GM12875 (cell line): Measurements from ENCODE around the gene ARL6IP4.

ENCODE experiments used
- H3K4me3 ChIP-seq: one replicate; pipeline ENCODE4 v1.5.1; 2011; ENCODE audit warnings: low read depth, low read length, control low read depth
- TF ChIP-seq, protein P1 (sequence below): IDR thresholded peaks from 2 replicates; pipeline ENCODE4 v1.5.1; 2011; ENCODE audit warnings: low read depth, mild to moderate bottlenecking, control low read depth, inconsistent platforms, low read length, moderate library complexity, borderline replicate concordance; ENCODE audit not compliant: insufficient read depth

ARL6IP4 gene

DNA sequence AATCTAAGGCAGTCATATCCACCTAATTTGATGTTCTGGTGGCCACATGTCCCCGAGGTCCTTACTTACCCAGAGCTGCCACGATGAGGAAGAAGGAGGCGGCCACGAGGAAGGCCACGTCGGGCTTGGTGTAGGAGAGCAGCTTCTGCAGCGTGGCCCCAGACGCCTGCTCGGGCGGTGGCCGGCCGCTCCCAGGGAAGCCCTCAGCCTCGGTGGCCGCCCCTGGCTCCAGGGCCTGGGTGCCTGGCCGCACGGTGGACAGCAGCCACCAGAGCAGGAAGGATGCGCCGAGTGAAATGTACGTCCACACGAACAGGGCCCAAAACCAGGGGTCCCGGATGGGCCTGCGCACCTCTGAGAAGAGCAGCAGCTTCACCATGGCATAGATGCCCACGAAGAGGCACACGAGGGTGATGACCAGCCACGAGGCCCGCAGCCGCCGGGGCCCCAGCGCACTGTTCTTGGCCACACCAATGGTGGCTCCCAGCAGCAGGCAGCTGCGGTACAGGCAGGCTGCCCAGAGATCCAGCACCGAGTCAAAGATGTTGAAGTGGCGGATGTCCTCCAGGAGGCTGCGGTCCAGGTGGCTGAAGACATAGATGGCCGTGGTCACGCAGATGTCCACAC lies 20.8 kb upstream of the ARL6IP4 start:
- no peak overlapping the region for H3K4me3 ChIP-seq
- TF ChIP-seq, protein P1, sequence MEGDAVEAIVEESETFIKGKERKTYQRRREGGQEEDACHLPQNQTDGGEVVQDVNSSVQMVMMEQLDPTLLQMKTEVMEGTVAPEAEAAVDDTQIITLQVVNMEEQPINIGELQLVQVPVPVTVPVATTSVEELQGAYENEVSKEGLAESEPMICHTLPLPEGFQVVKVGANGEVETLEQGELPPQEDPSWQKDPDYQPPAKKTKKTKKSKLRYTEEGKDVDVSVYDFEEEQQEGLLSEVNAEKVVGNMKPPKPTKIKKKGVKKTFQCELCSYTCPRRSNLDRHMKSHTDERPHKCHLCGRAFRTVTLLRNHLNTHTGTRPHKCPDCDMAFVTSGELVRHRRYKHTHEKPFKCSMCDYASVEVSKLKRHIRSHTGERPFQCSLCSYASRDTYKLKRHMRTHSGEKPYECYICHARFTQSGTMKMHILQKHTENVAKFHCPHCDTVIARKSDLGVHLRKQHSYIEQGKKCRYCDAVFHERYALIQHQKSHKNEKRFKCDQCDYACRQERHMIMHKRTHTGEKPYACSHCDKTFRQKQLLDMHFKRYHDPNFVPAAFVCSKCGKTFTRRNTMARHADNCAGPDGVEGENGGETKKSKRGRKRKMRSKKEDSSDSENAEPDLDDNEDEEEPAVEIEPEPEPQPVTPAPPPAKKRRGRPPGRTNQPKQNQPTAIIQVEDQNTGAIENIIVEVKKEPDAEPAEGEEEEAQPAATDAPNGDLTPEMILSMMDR = no peak

DNA sequence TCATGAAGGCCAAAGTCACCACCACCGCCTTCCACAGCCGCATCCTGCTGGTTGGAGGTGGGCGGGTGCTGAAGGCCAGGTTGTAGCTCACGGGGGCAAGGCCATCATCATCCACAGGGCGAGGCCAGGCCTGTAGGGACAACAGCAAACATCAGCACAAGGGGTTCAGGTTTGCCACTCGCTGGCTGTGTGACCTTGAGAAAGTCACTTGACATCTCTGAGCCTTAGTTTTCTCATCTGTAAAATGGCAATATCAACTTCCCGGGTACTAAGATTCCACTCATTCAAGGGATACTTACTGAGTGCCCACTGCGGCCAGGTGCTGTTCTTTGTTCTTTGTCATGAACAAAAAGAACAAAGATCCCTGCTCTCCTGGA lies 20.3 kb upstream of the ARL6IP4 start:
- H3K4me3 ChIP-seq = no peak overlapping the region
- TF ChIP-seq, protein P1 = no peak

DNA sequence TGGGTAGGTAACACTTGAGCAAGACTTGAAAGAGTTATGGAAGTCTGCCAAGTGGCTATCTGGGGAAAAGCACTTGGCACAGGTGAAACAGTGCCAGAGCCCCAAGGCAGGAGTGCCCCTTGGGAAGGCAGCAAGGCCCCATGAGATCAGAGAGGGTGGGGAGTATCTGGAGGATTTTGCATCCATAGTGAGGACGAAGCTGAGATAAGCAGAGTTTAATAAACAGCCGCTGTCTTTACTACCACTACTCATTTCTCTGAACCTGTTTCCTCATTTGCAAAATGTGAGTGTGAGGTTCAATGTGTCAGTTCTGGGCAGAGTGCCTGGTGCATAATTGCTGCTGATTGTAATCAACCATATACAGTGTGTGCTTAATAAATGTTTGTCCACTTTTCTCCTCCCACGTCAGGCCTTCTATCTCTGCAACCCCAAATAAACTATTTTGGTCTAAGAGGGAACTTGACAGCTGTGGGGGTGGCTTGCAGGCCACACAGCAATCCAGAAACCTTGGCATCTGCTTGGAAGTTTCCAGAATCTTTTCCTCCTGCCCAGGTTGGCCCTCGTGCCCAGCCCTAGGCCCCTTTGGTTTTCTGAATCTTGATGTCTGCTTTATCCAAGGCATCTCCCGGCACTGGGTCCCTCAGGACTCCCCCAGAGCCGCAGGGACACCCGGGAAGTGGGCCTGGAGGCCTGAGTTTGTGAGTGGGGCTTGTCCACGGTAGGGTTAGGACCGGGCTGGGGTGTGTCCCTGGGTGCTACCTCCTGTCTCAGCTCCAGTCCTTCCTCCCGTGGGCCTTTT lies 18.8 kb upstream of the ARL6IP4 start:
- TF ChIP-seq, protein P1 = no peak
- no peak overlapping the region for H3K4me3 ChIP-seq

DNA sequence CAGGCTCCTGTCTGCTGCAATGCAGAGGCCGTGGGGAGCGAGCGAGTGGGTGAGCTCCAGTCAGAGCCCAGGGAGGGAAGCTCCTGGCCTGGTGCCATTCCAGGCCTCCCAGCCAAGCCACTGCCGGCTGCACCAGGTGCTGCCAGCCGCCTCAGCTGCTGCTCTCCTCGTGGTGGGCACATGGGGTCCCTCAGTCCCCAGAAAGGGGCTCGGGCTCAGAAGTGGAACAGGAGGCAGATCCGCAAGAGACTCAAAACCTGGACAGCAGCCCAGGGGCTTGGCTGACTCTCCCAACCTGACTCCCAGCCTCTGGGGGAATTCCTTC lies 16.6 kb upstream of the ARL6IP4 start:
- TF ChIP-seq, protein P1 = no peak
- H3K4me3 ChIP-seq = no peak overlapping the region

DNA sequence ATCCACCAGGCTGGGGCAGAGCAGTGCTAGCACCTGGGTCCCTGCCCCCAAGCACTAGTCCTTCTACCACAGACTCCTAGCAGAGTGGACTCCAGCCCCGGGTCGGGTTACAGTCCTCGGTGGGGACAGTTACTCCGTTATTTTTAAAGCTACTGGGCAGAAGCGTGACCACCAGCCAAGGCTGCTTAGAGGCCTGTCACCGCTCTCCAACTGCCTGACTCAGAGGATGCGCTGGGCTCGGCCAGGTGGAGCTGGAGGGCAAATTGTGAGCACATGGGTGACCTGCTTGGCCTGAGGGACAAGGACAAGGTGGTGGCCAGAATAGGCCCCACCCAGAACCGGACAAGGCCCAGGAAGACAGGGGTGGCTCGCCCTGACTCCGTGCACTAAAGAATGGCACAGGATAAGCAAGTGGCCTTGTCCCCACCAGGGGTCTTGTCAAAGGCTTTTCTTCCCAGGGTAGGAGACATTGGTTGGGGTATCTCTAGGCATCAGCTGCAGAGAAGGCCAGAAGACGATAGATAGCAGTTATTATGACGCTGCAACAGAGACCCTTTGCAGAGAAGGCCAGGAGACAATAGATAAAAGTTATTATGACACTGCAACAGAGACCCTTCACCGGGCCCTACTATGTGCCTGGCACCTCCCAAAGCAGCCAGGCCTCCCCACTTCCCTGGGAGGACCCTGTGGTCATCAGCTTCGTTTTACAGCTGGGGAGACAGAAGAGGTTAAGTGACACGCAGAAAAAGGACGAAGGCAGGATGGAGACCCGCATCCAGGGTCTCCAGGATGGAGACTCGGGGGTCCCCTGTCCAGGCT lies 15.8 kb upstream of the ARL6IP4 start:
- H3K4me3 ChIP-seq = no peak overlapping the region
- TF ChIP-seq, protein P1 = no peak

DNA sequence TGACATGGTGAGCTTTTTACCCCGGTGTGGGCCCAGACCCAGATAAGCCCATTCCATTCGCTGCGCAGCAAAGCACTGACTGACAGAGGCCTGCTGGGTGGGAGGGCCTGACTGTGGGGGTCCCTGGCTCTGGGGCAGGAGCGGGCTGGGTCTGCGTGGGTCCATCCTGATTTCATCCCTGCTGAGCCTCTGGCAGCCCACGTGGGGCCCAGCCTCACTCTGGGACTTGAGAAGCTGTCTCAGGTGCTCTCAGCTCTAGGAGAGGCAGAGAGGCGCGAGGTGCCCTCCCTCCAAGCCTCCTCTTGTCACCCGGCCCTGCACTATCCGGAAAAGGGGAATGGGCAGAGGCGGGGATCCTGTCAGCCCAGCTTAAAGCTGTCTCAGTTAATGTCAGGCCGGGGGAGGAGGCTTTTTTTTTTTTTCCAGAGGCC lies 15.1 kb upstream of the ARL6IP4 start:
- H3K4me3 ChIP-seq = no peak overlapping the region
- TF ChIP-seq, protein P1 = no peak
